Activated CD8-positive, alpha-beta memory T cell treated with anti-CD3 and anti-CD28 coated beads for 4 hours (primary cell): Measurements from ENCODE around the gene PLIN5.
A peak's percentile ranks its signal among the peaks of the same experiment; 100 is the strongest.

Experiments used
- DNase-seq, 2 donors: peaks; one replicate each; pipeline ENCODE4 v3.0.0-alpha.2; 2020; ENCODE audit warnings: low read depth in 2 of 2

PLIN5 gene

GRCh38 chr19:4534836-4535658 lies at the start of gene PLIN5:
Gene PLIN5, minus strand, starts transcription at chr19:4535224. Its CDS starts 1,150 bp downstream, at chr19:4534074.
- peak; percentile 5 to 15 for DNase-seq

- no peak for DNase-seq
Observed at GRCh38 chr19:4583961-4584669, 49.1 kb upstream of the PLIN5 start.

- no peak for DNase-seq
Observed at GRCh38 chr19:4582980-4583842, 48.2 kb upstream of the PLIN5 start.

GRCh38 chr19:4581666-4582553 lies 46.9 kb upstream of the PLIN5 start:
- DNase-seq, result no peak

- no peak for DNase-seq
Observed at GRCh38 chr19:4580961-4581665, 46.1 kb upstream of the PLIN5 start.

DNA sequence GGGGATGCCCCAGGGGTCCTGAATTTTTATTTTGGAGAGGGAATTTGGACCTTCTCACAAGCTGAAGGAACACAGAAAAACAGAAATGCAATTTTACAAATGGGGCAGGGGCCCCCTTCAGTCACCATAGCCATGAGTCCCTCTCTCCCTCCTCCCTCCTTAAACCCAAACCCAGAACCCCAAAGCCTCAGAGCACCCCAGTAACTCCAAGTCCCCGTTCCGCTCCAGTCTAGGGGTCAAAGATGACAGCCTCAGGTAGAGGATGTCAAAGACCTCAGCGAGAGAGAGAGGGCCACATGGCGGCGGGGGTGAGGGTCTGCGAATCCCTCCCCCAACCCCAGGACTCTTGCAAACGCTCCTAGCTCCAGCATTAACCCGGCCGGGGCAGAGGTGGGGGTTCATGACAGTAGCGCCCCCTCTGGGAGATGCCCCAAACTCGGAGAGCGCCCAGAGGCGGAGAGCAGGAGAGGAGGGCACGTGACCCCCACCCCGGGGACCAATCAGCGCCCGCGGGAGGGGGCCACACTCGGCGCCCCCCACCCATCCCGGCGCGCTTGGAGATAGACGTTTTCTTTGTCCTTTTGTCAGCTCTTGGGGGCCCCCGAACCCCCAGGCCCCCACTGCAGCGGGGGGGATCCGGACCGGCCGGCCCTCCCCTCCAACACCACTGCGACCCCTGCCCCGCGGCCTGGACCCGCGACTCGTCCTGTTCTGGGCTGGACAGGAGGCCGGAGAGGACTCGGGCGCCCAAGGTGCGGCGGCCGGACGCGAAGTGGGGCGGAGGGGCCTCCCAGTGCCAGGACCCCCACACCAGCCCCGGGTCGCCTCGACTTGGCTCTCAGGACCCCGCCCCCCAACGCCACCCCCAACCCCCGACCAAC lies 45.2 kb upstream of the PLIN5 start:
- DNase-seq, result no peak

DNA sequence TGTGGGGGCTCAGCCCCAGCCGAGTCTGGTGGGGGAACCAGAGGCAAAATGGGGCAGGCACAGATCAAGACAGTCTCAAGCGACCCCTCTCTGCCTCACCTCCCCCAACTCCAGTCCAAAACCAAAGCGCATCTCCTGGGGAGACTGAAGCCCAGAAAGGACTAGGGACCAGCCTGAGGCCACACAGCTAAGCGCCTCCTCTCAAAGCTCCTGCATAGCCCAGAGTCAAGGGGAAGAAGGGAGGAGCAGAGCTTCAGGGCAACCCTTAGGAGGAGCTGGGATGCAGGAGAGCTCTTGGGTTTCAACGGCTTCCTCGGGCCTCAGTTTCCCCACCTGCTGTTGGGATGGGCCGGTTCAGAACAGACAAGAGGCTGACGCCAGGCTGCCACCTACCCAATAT lies 44.4 kb upstream of the PLIN5 start:
- no peak for DNase-seq

- no peak for DNase-seq
Observed at GRCh38 chr19:4578552-4579248, 43.7 kb upstream of the PLIN5 start.

GRCh38 chr19:4577020-4577782 lies 42.2 kb upstream of the PLIN5 start:
- no peak for DNase-seq

DNA sequence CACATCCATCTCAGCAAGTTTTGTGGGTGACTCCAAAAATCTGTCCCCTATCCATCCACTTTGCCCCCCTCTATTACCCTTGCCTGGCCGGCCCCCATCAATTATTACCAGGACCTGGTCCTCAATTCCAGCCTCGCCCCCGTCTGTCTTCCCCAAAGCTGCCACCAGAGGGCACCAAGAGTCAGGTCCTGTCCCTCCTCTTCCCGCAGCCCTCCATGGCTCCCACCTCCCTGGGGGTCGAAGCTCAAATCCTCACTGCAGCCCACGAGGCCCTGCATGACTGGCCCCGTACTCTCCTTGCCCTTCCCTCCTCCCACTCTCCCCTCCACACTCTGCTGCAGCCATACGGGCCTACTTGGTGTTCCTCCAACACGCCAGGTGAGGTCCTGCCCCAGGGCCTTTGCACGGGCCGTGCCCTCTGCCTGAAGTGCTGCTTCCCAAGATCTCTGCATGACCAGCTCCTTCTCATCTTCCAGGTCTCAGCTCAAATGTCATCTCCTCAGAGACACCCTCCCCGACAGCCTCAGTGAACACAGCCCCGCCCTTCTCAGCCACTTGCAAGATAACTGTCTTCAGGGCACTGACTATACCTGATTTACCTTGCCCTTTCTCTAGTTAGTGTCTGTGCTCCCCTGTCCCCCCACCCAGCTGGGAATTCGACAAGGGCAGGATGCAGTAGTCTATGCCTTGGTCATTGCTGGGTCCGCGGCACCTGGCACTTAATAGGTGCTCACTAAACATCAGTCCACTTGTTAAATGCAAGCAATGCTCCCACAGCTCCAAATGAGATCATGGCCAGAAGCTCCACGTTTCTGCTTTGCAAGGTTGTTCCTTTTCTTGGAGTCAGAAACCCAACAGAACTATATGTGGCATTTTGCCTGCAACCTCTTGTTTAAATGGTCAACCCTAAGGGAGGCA lies 41.3 kb upstream of the PLIN5 start:
- DNase-seq, result peak; percentile 38 to 40

DNA sequence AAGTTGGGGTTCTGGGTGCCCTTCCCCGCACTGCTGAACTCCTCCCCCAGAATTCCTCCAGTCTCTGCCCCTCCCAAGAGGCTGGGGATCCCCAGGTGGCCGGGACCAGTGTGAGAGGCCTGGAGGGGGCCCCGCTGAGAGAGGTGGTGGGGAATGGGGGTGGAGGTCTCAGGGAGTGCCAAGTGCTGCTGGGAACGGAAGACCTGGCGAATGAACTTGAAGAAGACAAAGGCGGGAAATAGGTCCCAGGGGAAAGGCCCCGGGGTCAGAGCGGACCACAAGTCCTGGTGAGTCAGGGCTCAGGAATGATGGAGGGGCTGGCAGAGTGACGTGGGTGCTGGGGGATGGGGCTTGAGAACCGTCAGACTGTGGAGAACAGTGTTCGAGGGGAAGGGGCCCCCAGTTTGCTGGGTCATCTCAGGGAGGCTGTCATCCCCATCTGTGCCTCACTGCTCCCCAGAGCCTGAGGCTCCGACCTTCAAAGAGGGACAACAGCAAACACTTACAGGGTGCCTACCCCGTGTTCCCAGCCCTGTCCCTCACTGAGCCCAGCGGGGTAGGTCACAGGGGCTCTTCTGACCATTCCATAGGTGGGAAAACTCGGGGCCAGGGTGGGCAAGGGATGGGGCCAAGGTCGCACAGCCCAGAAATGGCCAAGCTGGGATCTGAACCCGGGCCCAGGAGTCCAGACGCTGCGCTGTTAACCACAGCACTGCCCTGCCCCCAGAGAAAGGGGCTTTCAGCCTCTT lies 40.4 kb upstream of the PLIN5 start:
- DNase-seq, result no peak

DNA sequence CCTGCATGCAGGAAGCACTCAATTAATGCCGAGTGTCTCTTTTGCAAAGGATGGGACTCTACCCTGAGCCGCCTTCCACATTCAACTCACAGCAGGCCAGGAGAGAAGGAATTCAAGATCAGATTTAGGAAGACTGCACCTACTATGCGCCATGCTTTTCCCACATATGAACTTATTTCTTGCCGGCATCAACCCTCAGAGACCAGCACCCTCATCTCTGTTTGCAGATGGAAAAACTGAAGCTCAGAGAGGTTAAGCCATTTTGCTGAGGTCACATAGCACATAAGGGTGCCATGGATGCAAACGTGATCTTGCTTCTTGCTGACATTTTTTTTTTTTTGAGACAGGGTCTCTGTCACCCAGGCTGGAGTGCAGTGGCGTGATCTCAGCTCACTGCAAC lies 38.7 kb upstream of the PLIN5 start:
- no peak for DNase-seq

- no peak for DNase-seq
Observed at GRCh38 chr19:4571305-4571917, 36.4 kb upstream of the PLIN5 start.

- DNase-seq, result no peak
Observed at GRCh38 chr19:4570916-4571304, 35.9 kb upstream of the PLIN5 start.

GRCh38 chr19:4570402-4570801 lies 35.4 kb upstream of the PLIN5 start:
- no peak for DNase-seq

DNA sequence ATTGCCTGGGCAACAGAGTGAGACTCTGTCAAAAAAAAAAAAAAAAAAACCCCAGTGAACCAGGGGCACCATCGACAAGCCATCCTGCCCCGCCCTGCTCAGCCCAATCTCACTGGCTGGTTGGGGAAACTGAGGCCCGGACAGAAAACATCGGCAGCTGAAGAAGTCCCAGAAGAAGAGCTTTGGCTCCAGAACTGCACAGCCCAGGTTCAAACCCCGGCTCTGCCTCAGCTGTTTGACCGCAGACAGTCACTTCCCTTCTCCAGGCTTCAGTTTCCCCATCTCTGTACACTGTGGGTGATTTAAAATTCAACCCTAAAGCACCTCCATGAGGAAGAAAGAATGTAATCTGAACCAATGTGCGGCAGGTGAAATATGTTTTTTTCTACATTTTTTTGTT lies 33.9 kb upstream of the PLIN5 start:
- DNase-seq, result no peak
